GM18858 (cell line): Measurements from ENCODE around the gene SIGLEC14.

Source experiments
- ATAC-seq: cut with Tn5 transposase; IDR thresholded peaks from one replicate; pipeline ENCODE4 v1.9.1; 2021; ENCODE audit not compliant: unreplicated experiment

The SIGLEC14 gene

DNA sequence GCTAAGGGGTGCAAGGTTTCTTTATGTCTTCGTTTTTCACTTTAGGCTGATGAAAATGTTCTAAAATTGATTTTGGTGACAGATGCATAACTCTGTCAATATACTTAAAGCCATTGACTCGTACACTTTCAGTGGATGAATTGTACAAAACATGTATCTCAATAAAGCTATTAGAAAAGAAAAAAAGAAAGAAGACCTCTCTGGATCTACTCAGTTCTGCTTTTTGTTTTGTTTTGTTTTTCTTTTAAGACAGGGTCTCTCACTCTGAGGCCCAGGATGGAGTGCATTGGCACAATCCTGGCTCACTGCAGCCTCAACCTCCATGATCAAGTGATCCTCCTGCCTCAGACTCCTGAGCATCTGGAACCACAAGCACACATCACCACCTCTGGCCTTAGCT is 19.9 kb downstream of the SIGLEC14 start:
- no peak for ATAC-seq

DNA sequence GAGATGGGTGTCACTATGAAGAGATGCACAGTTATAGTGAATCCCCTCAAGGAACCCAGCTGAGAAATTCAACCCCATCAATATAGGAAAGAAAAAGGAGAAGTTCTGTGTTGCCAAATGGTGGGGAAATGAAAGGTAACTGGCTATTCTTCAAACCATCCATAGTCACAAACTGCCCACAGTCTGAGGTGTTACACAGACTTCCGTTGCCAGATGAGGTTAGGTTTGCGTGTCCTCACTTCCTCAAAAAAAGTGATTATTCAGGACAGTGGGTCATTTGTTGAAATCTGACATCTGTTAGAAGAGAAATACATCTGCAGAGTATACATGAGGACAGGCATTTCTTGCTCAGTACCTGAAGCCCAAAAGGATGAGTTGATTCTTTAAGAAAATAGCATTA is 25.4 kb downstream of the SIGLEC14 start:
- no peak for ATAC-seq

DNA sequence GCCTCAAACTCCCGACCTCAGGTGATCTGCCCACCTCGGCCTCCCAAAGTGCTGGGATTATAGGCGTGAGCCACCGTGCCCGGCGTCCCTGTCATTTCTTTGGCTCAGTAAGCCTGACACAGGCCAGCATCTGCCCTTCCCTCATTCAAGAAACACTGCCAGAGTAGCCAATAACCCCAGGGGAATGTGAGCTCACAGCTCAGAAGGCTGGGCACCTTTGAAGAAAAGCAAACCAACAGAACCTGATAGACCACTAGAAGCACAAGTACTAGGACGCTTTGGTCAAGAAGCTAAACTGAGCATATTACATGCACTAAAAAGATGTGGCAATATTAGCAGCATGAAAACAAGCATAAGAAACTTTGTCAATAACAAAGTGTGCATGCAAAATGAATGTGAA is 30.6 kb downstream of the SIGLEC14 start:
- no peak for ATAC-seq

DNA sequence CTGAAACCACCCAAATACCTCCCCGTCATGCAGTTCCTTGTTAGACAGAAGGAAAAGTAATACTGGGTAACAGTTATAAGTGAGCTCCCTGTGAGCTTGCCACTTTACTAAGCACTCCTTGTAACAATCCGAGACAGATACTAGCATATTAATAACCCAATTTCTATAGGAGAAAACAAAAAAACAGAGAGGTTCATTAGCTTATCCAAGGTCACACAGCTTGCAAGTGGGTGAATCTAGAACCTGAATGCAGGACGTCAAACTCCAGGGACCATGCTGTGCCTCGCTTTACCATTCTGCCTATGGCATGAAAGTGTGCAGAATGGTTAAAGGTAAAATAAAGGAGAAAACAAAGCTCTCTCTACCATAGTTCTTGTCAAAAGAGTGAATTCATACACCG is 31.8 kb downstream of the SIGLEC14 start:
- ATAC-seq: no peak

DNA sequence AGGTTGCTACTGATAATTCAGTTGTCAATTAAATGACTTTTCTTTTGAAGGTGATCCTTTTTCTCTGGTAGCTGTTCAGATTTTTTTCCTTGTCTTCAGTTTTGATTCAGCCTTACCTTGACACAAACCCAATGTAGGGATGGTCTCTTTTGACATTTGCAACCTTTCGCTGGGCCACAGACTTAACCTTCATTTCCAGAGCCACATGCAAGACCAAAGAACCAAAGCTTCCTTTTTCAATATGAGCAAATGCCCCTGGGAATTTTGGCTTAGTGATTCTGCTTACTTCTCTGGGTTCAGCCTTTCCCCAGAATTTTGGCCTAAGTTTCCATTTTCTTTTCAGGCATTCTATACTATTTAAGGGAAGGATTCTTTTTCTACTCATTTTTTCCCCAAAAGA is 36.0 kb downstream of the SIGLEC14 start:
- no peak for ATAC-seq

DNA sequence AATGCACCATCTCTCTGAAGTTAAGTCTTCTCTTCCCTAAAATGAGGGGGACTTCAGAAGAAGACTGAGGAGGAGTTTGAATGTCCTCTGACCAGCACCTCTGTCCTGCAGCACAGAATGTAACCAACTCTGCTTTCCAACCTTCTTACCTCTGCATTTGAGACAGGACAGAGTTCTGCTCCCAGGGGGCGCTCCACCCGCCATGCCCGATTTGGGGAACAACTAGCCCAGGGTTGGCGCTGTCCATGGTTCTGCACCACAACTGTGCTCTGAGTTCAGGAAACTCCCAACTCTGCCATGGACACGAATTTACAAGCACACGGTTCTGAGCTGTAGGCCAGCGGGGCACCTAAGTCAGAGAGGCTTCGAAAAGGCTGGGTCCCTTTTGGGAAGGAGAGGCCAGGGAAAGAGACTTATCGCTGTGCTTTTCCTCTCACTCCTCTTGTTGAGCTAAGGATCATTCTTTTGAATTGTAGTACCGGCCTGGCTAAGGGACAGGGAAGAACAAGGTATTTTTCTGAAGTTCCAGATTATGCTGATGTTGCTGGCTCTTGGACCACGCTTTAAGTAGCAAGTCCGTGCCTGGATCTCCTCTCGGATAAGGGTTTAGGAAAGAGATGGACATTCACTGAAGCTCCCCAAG is 38.6 kb downstream of the SIGLEC14 start:
- no peak for ATAC-seq

DNA sequence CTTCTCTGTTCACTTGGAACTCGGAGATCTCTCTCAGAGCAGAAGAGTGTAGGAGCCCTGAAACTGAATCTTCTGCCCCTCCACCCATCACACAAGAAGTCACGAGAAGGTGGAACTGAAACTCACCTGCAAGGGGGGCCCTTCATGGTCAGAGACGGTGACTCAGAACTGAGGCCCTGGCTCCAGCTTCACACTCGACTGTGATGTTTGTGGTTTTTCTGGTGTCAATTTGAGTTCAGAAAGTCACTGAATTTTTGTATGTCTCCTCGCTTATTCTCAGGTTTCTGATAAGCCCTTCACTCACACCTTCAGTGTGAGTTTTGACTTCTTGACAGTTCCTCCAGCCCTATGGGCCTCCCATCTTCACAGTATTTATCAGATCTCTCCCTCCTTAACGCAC is 39.5 kb downstream of the SIGLEC14 start:
- ATAC-seq: peak; percentile 73

DNA sequence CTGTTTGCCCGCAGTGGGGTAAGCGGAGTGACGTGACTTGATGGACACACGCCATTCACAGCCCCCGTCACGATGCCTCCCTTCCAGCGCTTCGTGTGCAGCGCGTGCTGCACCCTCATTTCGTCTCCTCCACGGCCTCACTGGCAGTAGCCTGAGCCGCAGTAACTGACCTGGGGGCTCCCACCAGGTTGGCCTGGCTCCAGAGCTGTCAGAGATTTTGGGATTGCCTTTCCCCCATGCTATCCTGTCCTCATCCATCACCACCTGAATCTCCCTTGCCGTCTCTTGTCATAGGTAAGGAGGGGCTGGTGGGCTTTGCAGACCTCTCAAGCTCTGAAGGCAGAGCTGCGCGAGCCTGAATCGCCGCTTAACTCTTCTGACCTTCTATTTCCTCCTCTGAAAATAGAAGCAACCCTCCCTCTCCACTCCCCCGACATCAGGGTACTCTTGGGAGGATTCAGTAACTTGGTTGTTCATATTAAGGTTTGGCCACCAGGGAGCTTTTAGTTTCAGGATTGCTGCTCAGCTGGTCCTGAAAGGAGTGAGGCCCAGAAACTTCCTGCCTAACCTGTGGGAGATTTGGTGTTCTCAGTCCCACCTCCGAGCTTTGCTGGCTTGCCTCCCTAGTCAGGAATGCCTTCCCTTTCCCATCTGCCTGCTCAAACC is 44.3 kb downstream of the SIGLEC14 start:
- no peak for ATAC-seq

DNA sequence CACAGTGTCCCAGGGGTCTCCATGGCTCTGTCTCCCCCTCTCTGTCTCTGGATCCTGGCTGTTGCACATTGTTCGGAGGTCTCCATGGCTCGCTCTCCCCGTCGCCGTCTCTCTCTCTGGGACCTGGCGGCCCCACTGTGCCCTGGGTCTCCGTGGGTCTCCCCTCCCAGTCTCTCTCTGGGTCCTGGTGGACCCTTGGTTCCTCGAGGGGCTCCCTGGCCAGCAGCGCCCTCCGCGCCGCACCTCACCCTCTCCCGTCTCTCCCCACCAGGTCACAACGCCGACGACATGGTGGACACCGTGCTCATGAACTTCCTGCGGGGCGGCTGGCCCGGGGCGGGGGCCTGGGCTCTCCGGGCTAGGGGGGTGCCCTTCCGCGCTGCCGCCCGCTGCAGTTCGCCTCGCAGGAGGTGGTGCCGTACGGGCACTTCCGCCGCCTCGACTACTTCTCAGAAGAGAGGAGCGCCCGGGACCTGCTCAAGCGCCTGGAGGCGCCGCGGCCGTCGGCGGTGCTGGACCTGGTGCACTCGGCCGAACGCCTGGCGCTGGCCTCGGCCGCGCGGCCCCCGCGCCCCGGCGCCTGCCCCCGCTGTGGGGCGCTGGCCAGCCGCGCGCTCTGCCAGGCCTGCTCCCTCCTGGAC is 45.6 kb downstream of the SIGLEC14 start:
- ATAC-seq: no peak

DNA sequence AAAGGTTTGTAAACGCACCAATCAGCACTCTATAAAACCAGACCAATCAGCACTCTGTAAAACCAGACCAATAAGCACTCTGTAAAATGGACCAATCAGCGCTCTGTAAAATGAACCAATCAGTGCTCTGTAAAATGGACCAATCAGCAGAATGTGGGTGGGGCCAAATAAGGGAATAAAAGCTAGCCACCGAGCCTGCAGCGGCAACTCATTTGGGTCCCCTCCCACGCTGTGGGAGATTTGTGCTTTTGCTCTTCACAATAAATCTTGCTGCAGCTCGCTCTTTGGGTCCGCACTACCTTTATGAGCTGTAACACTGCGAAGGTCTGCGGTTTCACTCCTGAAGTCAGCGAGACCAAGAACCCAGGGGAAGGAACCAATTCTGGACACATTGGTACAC is 47.5 kb downstream of the SIGLEC14 start:
- no peak for ATAC-seq

DNA sequence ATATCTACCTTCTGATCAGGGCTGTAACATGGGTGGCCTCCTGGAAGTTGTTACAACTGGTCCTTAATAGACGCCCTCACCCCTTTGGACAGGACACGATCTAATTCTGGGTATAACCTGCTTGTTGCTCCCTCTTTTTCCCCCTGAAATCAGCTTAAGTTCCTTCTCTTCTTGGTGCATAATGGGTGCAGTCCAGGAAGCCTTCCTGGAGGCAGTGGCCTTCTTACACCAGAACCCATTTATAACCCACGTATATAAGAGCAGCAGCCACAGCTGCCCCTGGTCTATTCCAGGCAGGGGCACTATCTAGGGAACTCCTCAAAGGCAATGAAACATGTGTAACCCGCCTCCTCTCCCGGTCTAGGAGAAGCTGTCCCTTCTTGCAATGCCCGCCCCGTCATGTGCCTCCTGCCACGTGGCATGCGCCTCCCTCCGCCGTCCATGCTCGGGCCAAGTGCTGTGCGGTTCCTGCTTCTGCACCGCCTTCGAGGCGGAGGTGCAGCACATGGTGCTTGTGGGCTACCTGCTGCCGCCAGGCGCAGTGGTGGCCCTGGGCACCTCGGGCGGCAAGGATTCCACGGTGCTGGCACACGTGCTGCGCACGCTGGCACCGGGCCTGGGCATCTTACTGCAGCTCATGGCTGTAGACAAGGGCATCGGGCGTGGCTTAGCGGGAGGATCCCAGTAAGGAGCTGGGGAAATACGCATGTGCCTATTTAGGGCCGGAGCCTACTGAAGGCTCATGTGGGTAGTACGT is 48.3 kb downstream of the SIGLEC14 start:
- ATAC-seq: no peak

DNA sequence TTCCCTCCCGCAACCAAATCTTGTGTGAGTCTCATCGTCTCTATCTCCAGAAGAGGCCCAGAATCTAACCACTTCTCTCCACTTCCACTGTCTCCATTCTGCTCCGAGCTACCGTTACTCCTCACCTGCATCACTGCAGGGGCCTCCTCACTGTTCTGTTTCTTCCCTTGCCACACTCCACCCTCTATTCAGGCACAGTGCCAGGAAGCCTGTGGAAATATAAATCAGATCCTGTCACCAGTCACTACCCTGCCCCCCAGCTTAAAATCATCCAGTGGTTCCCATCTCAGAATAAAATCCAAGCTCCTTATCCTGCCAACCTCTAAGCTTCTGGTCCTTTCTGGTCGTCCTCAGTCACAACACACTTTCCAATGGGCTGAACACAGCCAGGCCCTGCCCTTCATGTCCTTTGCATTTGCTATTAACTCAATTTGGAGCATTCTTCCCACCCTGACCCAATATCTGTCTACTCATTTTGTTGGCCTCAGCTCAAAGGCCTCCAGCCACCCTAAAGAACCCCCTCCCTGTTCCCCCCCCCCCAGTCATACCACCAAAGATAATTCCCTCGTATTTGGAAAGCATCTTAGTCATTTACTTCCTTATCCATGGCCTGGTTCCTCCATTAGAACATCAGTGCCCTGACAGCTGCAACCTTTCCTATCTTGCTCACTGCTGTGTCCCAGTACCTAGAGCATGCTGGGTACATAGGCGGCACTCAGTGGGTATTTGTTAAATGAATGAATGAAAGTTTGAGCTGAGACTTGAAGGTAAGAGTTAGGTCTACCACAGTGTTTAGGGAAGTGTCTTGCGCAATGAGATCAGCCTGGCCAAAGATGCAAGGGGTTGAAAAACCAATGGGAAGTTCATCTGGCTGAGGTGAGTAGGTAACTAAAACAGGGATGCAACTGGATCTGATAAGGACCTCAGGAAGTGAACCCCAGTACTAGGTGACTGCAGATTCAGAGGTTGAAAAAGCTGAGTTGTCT is 51.1 kb downstream of the SIGLEC14 start:
- ATAC-seq: no peak

DNA sequence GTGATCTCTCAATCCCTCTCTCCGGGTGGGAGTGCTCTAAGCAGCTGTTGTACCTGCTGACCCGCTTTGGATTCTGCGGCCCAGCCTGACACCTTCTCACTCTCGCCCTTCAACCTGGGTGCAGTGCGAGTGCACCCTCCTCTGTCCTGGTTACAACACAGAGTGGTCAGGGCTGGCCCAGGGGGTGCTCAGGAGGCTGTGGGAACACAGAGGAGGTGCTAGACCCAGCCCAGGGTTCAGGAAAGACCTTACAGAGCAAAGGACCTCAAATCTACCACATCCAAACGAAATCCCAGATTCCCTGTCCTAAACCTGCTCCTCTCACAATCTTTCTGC is 51.9 kb downstream of the SIGLEC14 start:
- no peak for ATAC-seq

DNA sequence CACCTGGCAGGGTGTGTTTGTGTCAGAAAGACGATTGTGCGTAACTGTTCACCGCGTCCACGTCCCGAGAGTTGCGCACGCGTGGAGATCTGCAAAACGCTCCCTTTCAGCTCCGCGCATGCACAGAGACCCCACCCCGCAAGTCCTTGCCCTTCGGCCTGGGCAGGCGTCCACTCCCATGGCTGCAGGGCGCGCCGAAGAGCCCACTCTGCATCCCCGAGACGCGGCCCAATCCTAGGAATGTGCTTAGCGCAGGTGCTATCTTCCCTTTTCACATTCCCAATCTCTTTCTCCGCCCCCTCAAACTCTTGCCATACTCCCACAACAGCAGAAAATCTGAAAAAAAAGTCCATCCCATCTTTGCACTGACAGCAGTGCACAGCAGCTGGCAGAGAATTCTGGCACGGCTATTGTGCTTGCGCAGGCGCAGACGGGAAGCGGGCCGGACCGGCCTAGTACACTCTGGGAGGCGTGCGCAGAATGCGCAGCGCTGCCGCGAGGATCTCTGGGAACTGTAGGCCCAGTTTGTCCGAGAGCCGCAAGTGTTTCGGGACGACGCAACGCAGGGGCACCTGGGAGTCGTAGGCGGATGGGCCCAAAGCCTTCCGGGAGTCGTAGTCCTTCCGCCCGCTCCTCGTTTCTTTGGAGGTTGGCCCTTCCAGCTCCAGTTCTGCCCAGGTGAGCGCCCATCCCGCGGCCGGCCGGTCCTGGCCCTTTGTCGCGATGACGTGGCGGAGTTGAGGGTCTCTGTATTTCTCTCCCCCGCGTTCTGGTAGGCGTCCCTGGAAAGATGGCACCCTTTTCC is 52.5 kb downstream of the SIGLEC14 start:
- ATAC-seq: peak; percentile 91

DNA sequence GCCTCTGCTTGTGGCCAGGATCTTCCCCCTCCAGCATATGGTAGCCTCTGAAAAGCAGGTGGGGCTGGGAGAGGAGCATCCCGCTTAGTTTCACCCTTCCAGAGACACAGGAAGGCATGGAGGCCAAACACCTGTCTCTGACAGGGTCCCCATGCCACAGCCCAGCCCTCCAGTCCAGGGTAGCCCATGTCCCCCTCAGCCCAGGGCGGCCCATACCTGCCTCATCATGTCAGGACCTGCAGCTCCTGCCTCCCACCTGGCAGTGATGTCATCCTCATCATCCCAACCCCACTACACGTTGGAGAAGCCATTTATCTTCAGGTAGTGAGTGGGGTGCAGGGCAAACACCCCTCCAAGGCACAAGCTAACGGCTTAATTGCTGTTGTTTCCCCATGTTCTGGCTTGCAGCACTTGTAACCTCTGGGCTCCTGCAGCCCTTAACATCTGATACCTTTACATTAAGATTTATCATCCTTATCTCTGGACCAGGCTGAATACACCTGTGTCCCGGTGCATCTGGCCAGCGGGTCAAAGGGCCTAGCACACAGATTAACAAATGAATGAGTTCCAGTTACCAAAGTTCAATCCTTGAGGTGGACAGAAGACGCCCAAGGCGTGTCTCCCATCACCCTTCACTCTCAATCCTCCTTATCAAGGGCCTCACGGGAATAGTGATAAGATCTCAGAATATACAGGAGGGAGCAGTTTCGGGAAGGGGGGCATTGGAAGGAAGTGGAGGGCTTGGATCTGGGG is 53.3 kb downstream of the SIGLEC14 start:
- ATAC-seq: no peak
